HepG2 (cell line): Measurements from ENCODE around the gene EFNA4. TPM values are rescaled to one million over a fixed set of nuclear protein-coding genes. Genes with fewer than 3 reads are reported as not detected.

Experiments used
- ATF5 ChIP-seq: sonication (generic); formaldehyde crosslinking; IDR thresholded peaks from 2 replicates; pipeline ENCODE4 v1.4.0; 2020; ENCODE audit warnings: mild to moderate bottlenecking, low read depth, missing genetic modification reagents
- BATF2 ChIP-seq: sonication (generic); formaldehyde crosslinking; IDR thresholded peaks from 2 replicates; pipeline ENCODE4 v1.8.0; 2022; ENCODE audit warnings: mild to moderate bottlenecking, missing genetic modification reagents, moderate library complexity
- EED ChIP-seq: sonication (generic); formaldehyde crosslinking; IDR thresholded peaks from 2 replicates; pipeline ENCODE4 v1.5.0; 2020; ENCODE audit warnings: mild to moderate bottlenecking, missing genetic modification reagents
- FUBP1 ChIP-seq: sonication (generic); formaldehyde crosslinking; IDR thresholded peaks from 2 replicates; pipeline ENCODE4 v1.5.1; 2020; ENCODE audit warnings: missing genetic modification reagents, mild to moderate bottlenecking, borderline replicate concordance
- GMEB2 ChIP-seq: IDR thresholded peaks from 2 replicates; pipeline ENCODE4 v1.6.1; 2016; ENCODE audit warnings: missing biosample characterization, missing genetic modification reagents, low read depth
- HES4 ChIP-seq: sonication (generic); formaldehyde crosslinking; IDR thresholded peaks from 2 replicates; pipeline ENCODE4 v1.9.0; 2021; ENCODE audit warnings: mild to moderate bottlenecking, missing genetic modification reagents, borderline replicate concordance
- IRF1 ChIP-seq: sonication (generic); formaldehyde crosslinking; IDR thresholded peaks from 2 replicates; pipeline ENCODE4 v1.4.0; 2020; ENCODE audit warnings: low read depth, mild to moderate bottlenecking, missing genetic modification reagents
- MLX ChIP-seq: IDR thresholded peaks from 2 replicates; pipeline ENCODE4 v1.6.1; 2016
- PLRG1 ChIP-seq: fragments of 450-650 bp; conservative IDR thresholded peaks from 2 replicates; pipeline ENCODE4 v1.6.1; 2016
- PRPF4 ChIP-seq: fragments of 200-400 bp; formaldehyde crosslinking; IDR thresholded peaks from 2 replicates; pipeline ENCODE4 v1.6.1; 2016; ENCODE audit warnings: low read length, low read depth; ENCODE audit not compliant: poor library complexity, severe bottlenecking
- RNF2 ChIP-seq: fragments of 450-650 bp; conservative IDR thresholded peaks from 2 replicates; pipeline ENCODE4 v1.6.1; 2016; ENCODE audit warnings: low read depth
- SRSF9 ChIP-seq: fragments of 200-400 bp; formaldehyde crosslinking; IDR thresholded peaks from 2 replicates; pipeline ENCODE4 v1.6.1; 2018; ENCODE audit warnings: borderline replicate concordance, mild to moderate bottlenecking, low read depth, low read length; ENCODE audit not compliant: insufficient read depth, poor library complexity, severe bottlenecking
- SSRP1 ChIP-seq: IDR thresholded peaks from 2 replicates; pipeline ENCODE4 v1.6.1; 2016; ENCODE audit warnings: control low read depth
- TCF7 ChIP-seq: sonication (generic); IDR thresholded peaks from 2 replicates; pipeline ENCODE4 v1.6.1; 2016; ENCODE audit warnings: antibody characterized with exemption, low read depth
- TOE1 ChIP-seq: sonication (generic); formaldehyde crosslinking; IDR thresholded peaks from 2 replicates; pipeline ENCODE4 v1.4.0; 2020; ENCODE audit warnings: mild to moderate bottlenecking, missing genetic modification reagents
- WIZ ChIP-seq: sonication (generic); formaldehyde crosslinking; IDR thresholded peaks from 2 replicates; pipeline ENCODE4 v1.5.1; 2020; ENCODE audit warnings: mild to moderate bottlenecking, missing genetic modification reagents
- ZFX ChIP-seq: sonication (generic); formaldehyde crosslinking; IDR thresholded peaks from 2 replicates; pipeline ENCODE4 v1.4.0; 2020; ENCODE audit warnings: mild to moderate bottlenecking, low read depth, missing genetic modification reagents, moderate library complexity
- ZKSCAN5 ChIP-seq: sonication (generic); formaldehyde crosslinking; IDR thresholded peaks from 2 replicates; pipeline ENCODE4 v1.5.1; 2020; ENCODE audit warnings: mild to moderate bottlenecking, missing genetic modification reagents
- ZNF101 ChIP-seq: sonication (generic); formaldehyde crosslinking; IDR thresholded peaks from 2 replicates; pipeline ENCODE4 v1.4.0; 2020; ENCODE audit warnings: mild to moderate bottlenecking, low read depth, missing genetic modification reagents, borderline replicate concordance
- ZNF225 ChIP-seq: sonication (generic); formaldehyde crosslinking; IDR thresholded peaks from 2 replicates; pipeline ENCODE4 v1.4.0; 2020; ENCODE audit warnings: mild to moderate bottlenecking, missing genetic modification reagents
- ZNF256 ChIP-seq: sonication (generic); formaldehyde crosslinking; conservative IDR thresholded peaks from 2 replicates; pipeline ENCODE4 v1.4.0; 2020; ENCODE audit warnings: missing genetic modification reagents
- ZNF282 ChIP-seq: fragments of 450-650 bp; IDR thresholded peaks from 2 replicates; pipeline ENCODE4 v1.6.1; 2018; ENCODE audit not compliant: partially characterized antibody
- ZNF432 ChIP-seq: sonication (generic); formaldehyde crosslinking; IDR thresholded peaks from 2 replicates; pipeline ENCODE4 v1.5.0; 2020; ENCODE audit warnings: missing genetic modification reagents, mild to moderate bottlenecking, borderline replicate concordance
- ZNF670 ChIP-seq: sonication (generic); formaldehyde crosslinking; IDR thresholded peaks from 2 replicates; pipeline ENCODE4 v1.8.0; 2022; ENCODE audit warnings: mild to moderate bottlenecking, missing genetic modification reagents, borderline replicate concordance
- polyA plus RNA-seq, 8 experiments: library from polyadenylated mRNA; depleted of rRNA in 3 of 8; stranded (reverse) in 7 of 8; unstranded in 1 of 8; fragments of >200 nt; fragmentation: Illumina TruSeq in 4 of 8; extraction: Trizol in 4 of 8; gene quantifications; 2 replicates each; pipeline versions ENCODE4 v1.2.1 to v1.2.3, GENCODE V29; 2011 to 2016; ENCODE audit warnings: low read depth in 4 of 8, missing spikeins in 1 of 8, mixed read lengths in 1 of 8; ENCODE audit not compliant: insufficient read depth in 1 of 8
- total RNA-seq, 5 experiments: library from RNA; depleted of rRNA; stranded (reverse); fragments of >200 nt; fragmentation: Illumina TruSeq; extraction: Trizol; gene quantifications; 2 replicates each; pipeline ENCODE4 v1.2.3, GENCODE V29; 2016; ENCODE audit warnings: low read depth in 1 of 5

Gene EFNA4
- total and polyA plus RNA-seq, 2 of the 13 experiments (the other 11 are each of a cell fraction or from before 2014, with no cell fraction given): 12.0 to 17.2 TPM

- no peak for TF ChIP-seq BATF2
- TF ChIP-seq ZNF256 (CRISPR knock-in tag): no peak
- no peak for TF ChIP-seq ZNF225 (CRISPR knock-in tag)
- TF ChIP-seq PRPF4: no peak
- TF ChIP-seq IRF1 (CRISPR knock-in tag): no peak
- TF ChIP-seq ZFX: peak; percentile 69; the same call in 1 of the 2 replicates
- no peak for TF ChIP-seq MLX
- TF ChIP-seq ZNF670 (CRISPR knock-in tag): no peak
- TF ChIP-seq ZKSCAN5 (CRISPR knock-in tag): no peak
- no peak for TF ChIP-seq WIZ
- TF ChIP-seq ATF5 (CRISPR knock-in tag): no peak
- TF ChIP-seq FUBP1 (CRISPR knock-in tag): no peak
- no peak for TF ChIP-seq TCF7
- TF ChIP-seq HES4 (CRISPR knock-in tag): no peak
- no peak for TF ChIP-seq ZNF101 (CRISPR knock-in tag)
- no peak for TF ChIP-seq ZNF282
- no peak for TF ChIP-seq ZNF432 (CRISPR knock-in tag)
- TF ChIP-seq PLRG1: no peak
- 0 out of 2 replicates have a peak, but pooled peaks have one; percentile 34 for TF ChIP-seq EED (CRISPR knock-in tag)
- TF ChIP-seq GMEB2 (CRISPR knock-in tag): no peak
- TF ChIP-seq TOE1 (CRISPR knock-in tag): no peak
- no peak for TF ChIP-seq SRSF9
- TF ChIP-seq SSRP1 (CRISPR knock-in tag): no peak; the same call in 1 of the 2 replicates
- 0 out of 2 replicates have a peak, but pooled peaks have one; percentile 36 for TF ChIP-seq RNF2
Measured at GRCh38 chr1:155070721-155071569, 7.4 kb downstream of the EFNA4 start (continued).
